HepG2 (cell line): ENCODE measurements around the gene PTPA. TPM values are rescaled to one million over a fixed set of nuclear protein-coding genes. Genes with fewer than 3 reads are reported as not detected.

Source experiments
- ARNTL ChIP-seq: sonication (generic); formaldehyde crosslinking; IDR thresholded peaks from 2 replicates; pipeline ENCODE4 v1.4.0; 2020; ENCODE audit warnings: mild to moderate bottlenecking, missing genetic modification reagents
- CTCF ChIP-seq: sonication (generic); formaldehyde crosslinking; IDR thresholded peaks from 2 replicates; pipeline ENCODE4 v1.5.0; 2020; ENCODE audit warnings: mild to moderate bottlenecking, missing genetic modification reagents, moderate library complexity
- GPBP1L1 ChIP-seq: sonication (generic); formaldehyde crosslinking; IDR thresholded peaks from 2 replicates; pipeline ENCODE4 v1.5.0; 2020; ENCODE audit warnings: mild to moderate bottlenecking, missing genetic modification reagents
- JUNB ChIP-seq: sonication (generic); formaldehyde crosslinking; IDR thresholded peaks from 2 replicates; pipeline ENCODE4 v1.8.0; 2022; ENCODE audit warnings: missing genetic modification reagents, mild to moderate bottlenecking, borderline replicate concordance
- KDM3A ChIP-seq: IDR thresholded peaks from 2 replicates; pipeline ENCODE4 v1.6.1; 2018; ENCODE audit warnings: low read depth, missing compliant biosample characterization
- KLF6 ChIP-seq: IDR thresholded peaks from 2 replicates; pipeline ENCODE4 v1.8.0; 2016; ENCODE audit warnings: missing biosample characterization, missing genetic modification reagents
- PBX3 ChIP-seq: sonication (generic); formaldehyde crosslinking; IDR thresholded peaks from 2 replicates; pipeline ENCODE4 v1.8.1; 2023; ENCODE audit warnings: missing genetic modification reagents, inconsistent platforms, borderline replicate concordance
- PTBP1 ChIP-seq: fragments of 200-400 bp; formaldehyde crosslinking; IDR thresholded peaks from 2 replicates; pipeline ENCODE4 v1.6.1; 2018; ENCODE audit warnings: low read length, low read depth; ENCODE audit not compliant: poor library complexity, severe bottlenecking
- SNAI1 ChIP-seq: sonication (generic); formaldehyde crosslinking; IDR thresholded peaks from 2 replicates; pipeline ENCODE4 v1.5.0; 2020; ENCODE audit warnings: mild to moderate bottlenecking, missing genetic modification reagents, borderline replicate concordance
- SRSF4 ChIP-seq: fragments of 200-400 bp; formaldehyde crosslinking; IDR thresholded peaks from one replicate; pipeline ENCODE4 v1.6.1; 2018; ENCODE audit warnings: mild to moderate bottlenecking, low read depth, low read length, moderate library complexity; ENCODE audit not compliant: poor library complexity, severe bottlenecking
- SUZ12 ChIP-seq: fragments of 150-350 bp; IDR thresholded peaks from 2 replicates; pipeline ENCODE4 v1.6.1; 2014; ENCODE audit warnings: low read depth, low read length
- YY1 ChIP-seq: IDR thresholded peaks from 2 replicates; pipeline ENCODE4 v1.6.1; 2011; ENCODE audit warnings: low read length, low read depth, moderate library complexity, mild to moderate bottlenecking; ENCODE audit not compliant: insufficient read depth, insufficient replicate concordance
- ZBTB20 ChIP-seq: sonication (generic); formaldehyde crosslinking; IDR thresholded peaks from 2 replicates; pipeline ENCODE4 v1.8.1; 2023; ENCODE audit warnings: missing genetic modification reagents, low read depth, mild to moderate bottlenecking, borderline replicate concordance
- ZBTB3 ChIP-seq: sonication (generic); formaldehyde crosslinking; IDR thresholded peaks from 2 replicates; pipeline ENCODE4 v1.4.0; 2020; ENCODE audit warnings: low read depth, mild to moderate bottlenecking, moderate library complexity, missing genetic modification reagents, borderline replicate concordance
- ZNF224 ChIP-seq: sonication (generic); formaldehyde crosslinking; IDR thresholded peaks from 2 replicates; pipeline ENCODE4 v1.5.0; 2020; ENCODE audit warnings: mild to moderate bottlenecking, missing genetic modification reagents
- ZNF33B ChIP-seq: sonication (generic); formaldehyde crosslinking; IDR thresholded peaks from 2 replicates; pipeline ENCODE4 v1.5.1; 2020; ENCODE audit warnings: mild to moderate bottlenecking, missing genetic modification reagents
- ZNF446 ChIP-seq: sonication (generic); formaldehyde crosslinking; IDR thresholded peaks from 2 replicates; pipeline ENCODE4 v1.5.0; 2020; ENCODE audit warnings: mild to moderate bottlenecking, missing genetic modification reagents
- ZNF644 ChIP-seq: IDR thresholded peaks from 2 replicates; pipeline ENCODE4 v1.6.1; 2016; ENCODE audit warnings: low read depth
- ZNF749 ChIP-seq: sonication (generic); formaldehyde crosslinking; IDR thresholded peaks from 2 replicates; pipeline ENCODE4 v1.8.0; 2022; ENCODE audit warnings: mild to moderate bottlenecking, missing genetic modification reagents, moderate library complexity, borderline replicate concordance
- ZNF891 ChIP-seq: sonication (generic); formaldehyde crosslinking; IDR thresholded peaks from 2 replicates; pipeline ENCODE4 v1.5.0; 2020; ENCODE audit warnings: mild to moderate bottlenecking, missing genetic modification reagents
- ZSCAN25 ChIP-seq: sonication (generic); formaldehyde crosslinking; IDR thresholded peaks from 2 replicates; pipeline ENCODE4 v1.8.0; 2022; ENCODE audit warnings: mild to moderate bottlenecking, missing genetic modification reagents
- ZXDC ChIP-seq: sonication (generic); formaldehyde crosslinking; IDR thresholded peaks from 2 replicates; pipeline ENCODE4 v1.5.0; 2020; ENCODE audit warnings: mild to moderate bottlenecking, missing genetic modification reagents
- polyA plus RNA-seq, 8 experiments: library from polyadenylated mRNA; depleted of rRNA in 3 of 8; stranded (reverse) in 7 of 8; unstranded in 1 of 8; fragments of >200 nt; fragmentation: Illumina TruSeq in 4 of 8; extraction: Trizol in 4 of 8; gene quantifications; 2 replicates each; pipeline versions ENCODE4 v1.2.1 to v1.2.3, GENCODE V29; 2011 to 2016; ENCODE audit warnings: low read depth in 4 of 8, missing spikeins in 1 of 8, mixed read lengths in 1 of 8; ENCODE audit not compliant: insufficient read depth in 1 of 8
- total RNA-seq, 5 experiments: library from RNA; depleted of rRNA; stranded (reverse); fragments of >200 nt; fragmentation: Illumina TruSeq; extraction: Trizol; gene quantifications; 2 replicates each; pipeline ENCODE4 v1.2.3, GENCODE V29; 2016; ENCODE audit warnings: low read depth in 1 of 5

The PTPA gene
- total and polyA plus RNA-seq, 2 of the 13 experiments (the other 11 are each of a cell fraction or from before 2014, with no cell fraction given): 79.3 to 105 TPM

GRCh38 chr9:129139233-129139992, 28.2 kb downstream of the PTPA start (continued):
- TF ChIP-seq ZXDC (CRISPR knock-in tag) (no peak; the same call in 1 of the 2 replicates), JUNB (CRISPR knock-in tag) (no peak), PBX3 (CRISPR knock-in tag) (no peak), ZSCAN25 (CRISPR knock-in tag) (peak; percentile 63; the same call in 1 of the 2 replicates), SUZ12 (no peak), GPBP1L1 (CRISPR knock-in tag) (no peak), SNAI1 (0 out of 2 replicates have a peak, but pooled peaks have one; percentile 41), KDM3A (CRISPR knock-in tag) (peak; percentile 62; the same call in 1 of the 2 replicates), ZNF446 (CRISPR knock-in tag) (no peak), CTCF (CRISPR knock-in tag) (peak; percentile 90), SRSF4 (no peak), ZBTB3 (no peak), ZNF749 (CRISPR knock-in tag) (no peak), ZNF224 (CRISPR knock-in tag) (no peak), KLF6 (CRISPR knock-in tag) (no peak), ZNF891 (no peak), PTBP1 (no peak), ZNF644 (0 out of 2 replicates have a peak, but pooled peaks have one; percentile 6), ARNTL (no peak), ZBTB20 (CRISPR knock-in tag) (0 out of 2 replicates have a peak, but pooled peaks have one; percentile 23), YY1 (peak; percentile 25), ZNF33B (CRISPR knock-in tag) (0 out of 2 replicates have a peak, but pooled peaks have one; percentile 35)
